Progenitor cell of endocrine pancreas (in vitro differentiated cells): ENCODE results near the gene TLR9. TPM values are rescaled to one million over a fixed set of nuclear protein-coding genes. Genes with fewer than 3 reads are reported as not detected.
A peak's percentile ranks its signal among the peaks of the same experiment; 100 is the strongest.

Source experiments
- DNase-seq: peaks from one replicate; pipeline ENCODE4 v3.0.0; 2021; ENCODE audit warnings: low spot score; ENCODE audit not compliant: unreplicated experiment
- H3K27ac Mint-ChIP-seq: 2 replicates; pipeline ENCODE4 v1.8.0; 2021; ENCODE audit warnings: mild to moderate bottlenecking, moderate library complexity, mixed read lengths
- H3K27me3 Mint-ChIP-seq: 2 replicates; pipeline ENCODE4 v1.8.0; 2021; ENCODE audit warnings: mixed read lengths
- H3K36me3 Mint-ChIP-seq: 2 replicates; pipeline ENCODE4 v1.8.0; 2022; ENCODE audit warnings: mixed read lengths; ENCODE audit not compliant: insufficient read depth
- H3K4me1 Mint-ChIP-seq: 2 replicates; pipeline ENCODE4 v1.8.0; 2021; ENCODE audit warnings: low read depth, mixed read lengths
- H3K4me3 Mint-ChIP-seq: 2 replicates; pipeline ENCODE4 v1.8.0; 2021; ENCODE audit warnings: low read depth, mild to moderate bottlenecking, moderate library complexity, mixed read lengths
- H3K9me3 Mint-ChIP-seq: 2 replicates; pipeline ENCODE4 v1.8.0; 2021; ENCODE audit warnings: low read depth, mixed read lengths
- total RNA-seq: library from RNA; stranded (reverse); gene quantifications from 2 replicates; pipeline ENCODE4 v1.2.1, GENCODE V29; 2021
- TF ChIP-seq, protein P1 (sequence below): fragments of 200-600 bp; sonication (generic); IDR thresholded peaks from one replicate; pipeline ENCODE4 v1.5.0; 2021; ENCODE audit warnings: antibody characterized with exemption, mild to moderate bottlenecking; ENCODE audit not compliant: unreplicated experiment

The TLR9 gene
- total RNA-seq, 1 donor from 2014 or later: not detected

DNA sequence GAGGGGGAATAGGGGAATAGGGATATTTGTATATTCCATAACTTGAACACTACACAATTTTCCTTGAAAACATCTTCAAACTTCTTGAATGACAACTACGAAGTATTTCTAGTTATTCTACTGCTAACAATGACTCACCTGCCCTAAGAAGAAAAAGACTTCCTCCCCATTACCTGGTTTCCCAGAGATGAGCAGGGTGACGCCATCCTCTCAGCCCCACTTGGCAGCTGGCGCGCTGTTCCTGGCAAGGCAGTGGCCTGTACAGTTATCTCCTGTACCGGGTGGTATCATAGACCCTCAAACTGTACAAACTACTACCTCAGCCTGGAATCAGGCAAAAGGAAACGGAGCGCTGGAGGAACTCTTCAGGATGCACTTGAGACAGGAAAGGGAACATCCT lies 42.6 kb upstream of the TLR9 start:
- TF ChIP-seq, protein P1, sequence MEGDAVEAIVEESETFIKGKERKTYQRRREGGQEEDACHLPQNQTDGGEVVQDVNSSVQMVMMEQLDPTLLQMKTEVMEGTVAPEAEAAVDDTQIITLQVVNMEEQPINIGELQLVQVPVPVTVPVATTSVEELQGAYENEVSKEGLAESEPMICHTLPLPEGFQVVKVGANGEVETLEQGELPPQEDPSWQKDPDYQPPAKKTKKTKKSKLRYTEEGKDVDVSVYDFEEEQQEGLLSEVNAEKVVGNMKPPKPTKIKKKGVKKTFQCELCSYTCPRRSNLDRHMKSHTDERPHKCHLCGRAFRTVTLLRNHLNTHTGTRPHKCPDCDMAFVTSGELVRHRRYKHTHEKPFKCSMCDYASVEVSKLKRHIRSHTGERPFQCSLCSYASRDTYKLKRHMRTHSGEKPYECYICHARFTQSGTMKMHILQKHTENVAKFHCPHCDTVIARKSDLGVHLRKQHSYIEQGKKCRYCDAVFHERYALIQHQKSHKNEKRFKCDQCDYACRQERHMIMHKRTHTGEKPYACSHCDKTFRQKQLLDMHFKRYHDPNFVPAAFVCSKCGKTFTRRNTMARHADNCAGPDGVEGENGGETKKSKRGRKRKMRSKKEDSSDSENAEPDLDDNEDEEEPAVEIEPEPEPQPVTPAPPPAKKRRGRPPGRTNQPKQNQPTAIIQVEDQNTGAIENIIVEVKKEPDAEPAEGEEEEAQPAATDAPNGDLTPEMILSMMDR: no peak
- Mint-ChIP-seq H3K9me3 (no peaks in the 10 kb centered on the region), H3K4me1 (peaks cover 20% of the 10 kb centered on the region), H3K27me3 (no peaks in the 10 kb centered on the region), H3K4me3 (no peak overlapping the region), H3K36me3 (peaks cover 41% of the 10 kb centered on the region), H3K27ac (peak overlapping the region; percentile 74)
- DNase-seq: no peak

DNA sequence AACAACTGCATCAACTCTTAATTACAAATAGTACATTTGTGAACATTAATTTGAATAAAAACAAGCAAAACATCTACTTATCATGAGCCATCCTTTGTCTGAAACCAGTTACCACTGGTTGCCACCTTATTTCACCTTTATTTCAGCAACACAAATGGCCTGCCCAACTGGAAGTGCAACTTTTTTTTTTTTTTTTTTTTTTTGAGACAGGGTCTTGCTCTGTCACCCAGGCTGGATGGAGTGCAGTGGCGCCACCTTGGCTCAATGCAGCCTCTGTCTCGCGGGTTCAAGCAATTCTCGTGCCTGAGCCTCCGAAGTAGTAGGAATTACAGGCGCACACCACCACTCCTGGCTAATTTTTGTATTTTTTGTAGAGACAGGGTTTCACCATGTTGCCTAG lies 39.9 kb upstream of the TLR9 start:
- Mint-ChIP-seq H3K4me1 (peaks cover 18% of the 10 kb centered on the region), H3K36me3 (peaks cover 46% of the 10 kb centered on the region), H3K9me3 (no peaks in the 10 kb centered on the region), H3K27ac (no peak overlapping the region), H3K27me3 (no peaks in the 10 kb centered on the region), H3K4me3 (no peak overlapping the region)
- TF ChIP-seq, protein P1: no peak
- DNase-seq: no peak

DNA sequence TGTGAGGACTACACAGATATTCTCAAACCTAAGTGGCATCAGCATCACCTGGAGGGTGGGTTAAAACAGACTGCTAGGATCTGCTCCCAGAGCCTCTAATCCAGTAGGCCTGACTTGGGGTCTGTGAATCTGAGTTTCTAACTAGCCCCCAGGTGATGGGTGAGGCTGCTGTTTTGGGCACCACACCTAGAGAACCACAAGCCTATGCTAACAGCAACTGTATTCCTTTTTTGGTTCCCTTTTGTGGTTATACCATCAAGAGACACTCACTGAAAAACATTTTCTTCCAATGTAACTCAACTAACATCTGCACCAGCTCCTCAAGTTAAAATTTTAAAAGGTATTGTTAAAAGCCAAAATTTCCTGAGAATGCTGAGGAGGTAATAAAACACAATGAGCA lies 37.0 kb upstream of the TLR9 start:
- TF ChIP-seq, protein P1: no peak
- Mint-ChIP-seq H3K27me3 (no peaks in the 10 kb centered on the region), H3K4me1 (peaks cover 28% of the 10 kb centered on the region), H3K9me3 (no peaks in the 10 kb centered on the region), H3K27ac (no peak overlapping the region), H3K4me3 (no peak overlapping the region), H3K36me3 (peaks cover 56% of the 10 kb centered on the region)
- no peak for DNase-seq

DNA sequence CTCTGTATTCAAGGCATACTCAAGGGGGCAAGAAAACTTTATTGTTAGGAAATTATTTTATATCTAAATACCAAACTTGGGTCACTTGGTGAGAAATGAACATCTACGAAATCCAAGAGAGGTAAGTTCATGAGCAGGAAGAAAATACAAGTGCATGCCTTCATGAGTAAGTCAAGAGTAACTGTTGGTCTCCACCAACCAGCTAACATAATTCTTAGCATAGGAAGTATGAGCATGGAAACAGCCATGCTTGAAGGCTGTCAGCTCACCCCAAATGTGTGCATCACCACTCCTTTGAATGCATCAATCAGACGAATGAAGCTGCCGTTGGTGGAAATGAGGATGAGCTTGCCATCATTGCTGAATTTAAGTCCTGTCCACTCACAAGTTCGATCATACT lies 34.0 kb upstream of the TLR9 start:
- peaks cover 20% of the 10 kb centered on the region for H3K4me1 Mint-ChIP-seq
- H3K27me3 Mint-ChIP-seq: no peaks in the 10 kb centered on the region

DNA sequence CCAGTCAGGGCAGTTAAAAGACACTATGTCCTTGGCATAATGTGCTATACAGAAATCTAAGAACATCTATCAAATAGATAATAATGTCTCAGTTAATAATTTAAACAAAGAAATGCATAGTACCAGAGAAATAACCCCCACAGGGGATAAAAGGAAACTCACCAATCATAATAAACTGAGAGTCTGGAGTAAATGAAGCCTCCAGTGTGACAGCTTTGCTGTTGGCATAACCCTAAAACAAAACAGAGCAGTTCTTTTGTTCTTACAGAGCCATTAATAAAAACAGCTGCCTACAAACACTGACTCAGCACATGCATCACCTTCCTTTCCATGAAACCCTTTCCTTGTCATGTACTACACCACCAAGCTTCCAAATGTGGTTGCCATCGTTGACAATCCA lies 33.6 kb upstream of the TLR9 start:
- TF ChIP-seq, protein P1: no peak
- DNase-seq: no peak
- Mint-ChIP-seq H3K36me3 (peaks cover 42% of the 10 kb centered on the region), H3K9me3 (no peaks in the 10 kb centered on the region), H3K27me3 (no peaks in the 10 kb centered on the region), H3K4me3 (no peak overlapping the region), H3K4me1 (peaks cover 16% of the 10 kb centered on the region), H3K27ac (no peak overlapping the region)

More for the DNA sequence above, 34.0 kb upstream of the TLR9 start:
- DNase-seq: no peak
- Mint-ChIP-seq H3K36me3 (peaks cover 44% of the 10 kb centered on the region), H3K27ac (no peak overlapping the region), H3K9me3 (no peaks in the 10 kb centered on the region), H3K4me3 (no peak overlapping the region)
- TF ChIP-seq, protein P1: no peak
